ENCODE results near the gene PLD1. TPM values are rescaled to one million over a fixed set of nuclear protein-coding genes. Genes with fewer than 3 reads are reported as not detected.
A peak's percentile ranks its signal among the peaks of the same experiment; 100 is the strongest.

The PLD1 gene
- total RNA-seq, 2 donors from 2014 or later: 9.5 to 15.9 TPM

- no peak for DNase-seq
- H3K27ac Mint-ChIP-seq: no peak overlapping the region
Observed at GRCh38 chr3:171569571-171570132, 240.6 kb downstream of the PLD1 start.

GRCh38 chr3:171568766-171569165 lies 241.5 kb downstream of the PLD1 start:
- H3K27ac ChIP-seq (ENCODE audit: low read depth, low read length): no peak overlapping the region
- peaks cover 14% of the 10 kb centered on the region for H3K4me1 Mint-ChIP-seq
- no peak overlapping the region for H3K4me3 Mint-ChIP-seq
- H3K27me3 ChIP-seq (ENCODE audit: control insufficient read depth, insufficient read depth, low read length, poor library complexity, severe bottlenecking): peaks cover 3% of the 10 kb centered on the region
- no peaks in the 10 kb centered on the region for H3K9me3 ChIP-seq (ENCODE audit: control insufficient read depth, low read length)
- no peaks in the 10 kb centered on the region for H3K27me3 Mint-ChIP-seq (ENCODE audit: insufficient read depth)
- H3K36me3 ChIP-seq (ENCODE audit: control insufficient read depth, insufficient read depth, low read length): no peaks in the 10 kb centered on the region
- no peak overlapping the region for H3K27ac Mint-ChIP-seq
- no peak for DNase-seq
- no peak overlapping the region for H3K9ac ChIP-seq (ENCODE audit: extremely low read depth, low read length, poor library complexity, severe bottlenecking)
- no peak for TF ChIP-seq CTCF (conservative IDR thresholded peaks at IDR 0.05)
- peaks cover 6% of the 10 kb centered on the region for H3K9me3 Mint-ChIP-seq
- H3K4me1 ChIP-seq (ENCODE audit: control insufficient read depth, insufficient read depth, low read length): peaks cover 3% of the 10 kb centered on the region
- no peaks in the 10 kb centered on the region for H3K36me3 Mint-ChIP-seq (ENCODE audit: low read depth)
- no peak overlapping the region for H3K4me3 ChIP-seq (ENCODE audit: low read length)

More at GRCh38 chr3:171569571-171570132, 240.6 kb downstream of the PLD1 start:
- no peak overlapping the region for H3K4me3 ChIP-seq (ENCODE audit: low read length)
- H3K4me1 ChIP-seq (ENCODE audit: control insufficient read depth, insufficient read depth, low read length): peaks cover 3% of the 10 kb centered on the region
- Mint-ChIP-seq H3K9me3 (peaks cover 6% of the 10 kb centered on the region), H3K36me3 (ENCODE audit: low read depth) (no peaks in the 10 kb centered on the region), H3K4me1 (peaks cover 14% of the 10 kb centered on the region), H3K4me3 (no peak overlapping the region), H3K27me3 (ENCODE audit: insufficient read depth) (no peaks in the 10 kb centered on the region)
- no peaks in the 10 kb centered on the region for H3K36me3 ChIP-seq (ENCODE audit: control insufficient read depth, insufficient read depth, low read length)
- H3K9me3 ChIP-seq (ENCODE audit: control insufficient read depth, low read length): no peaks in the 10 kb centered on the region
- no peak overlapping the region for H3K27ac ChIP-seq (ENCODE audit: low read depth, low read length)
- H3K27me3 ChIP-seq (ENCODE audit: control insufficient read depth, insufficient read depth, low read length, poor library complexity, severe bottlenecking): peaks cover under 1% of the 10 kb centered on the region
- peak; percentile 28 for TF ChIP-seq CTCF (conservative IDR thresholded peaks at IDR 0.05)
- no peak overlapping the region for H3K9ac ChIP-seq (ENCODE audit: extremely low read depth, low read length, poor library complexity, severe bottlenecking)
- 97 to 98% methylated on average over 6 to 7 of the region's 7 CpGs for WGBS, 2 experiments (ENCODE audit: insufficient coverage in 1 of 2, insufficient read length in 1 of 2)

DNA sequence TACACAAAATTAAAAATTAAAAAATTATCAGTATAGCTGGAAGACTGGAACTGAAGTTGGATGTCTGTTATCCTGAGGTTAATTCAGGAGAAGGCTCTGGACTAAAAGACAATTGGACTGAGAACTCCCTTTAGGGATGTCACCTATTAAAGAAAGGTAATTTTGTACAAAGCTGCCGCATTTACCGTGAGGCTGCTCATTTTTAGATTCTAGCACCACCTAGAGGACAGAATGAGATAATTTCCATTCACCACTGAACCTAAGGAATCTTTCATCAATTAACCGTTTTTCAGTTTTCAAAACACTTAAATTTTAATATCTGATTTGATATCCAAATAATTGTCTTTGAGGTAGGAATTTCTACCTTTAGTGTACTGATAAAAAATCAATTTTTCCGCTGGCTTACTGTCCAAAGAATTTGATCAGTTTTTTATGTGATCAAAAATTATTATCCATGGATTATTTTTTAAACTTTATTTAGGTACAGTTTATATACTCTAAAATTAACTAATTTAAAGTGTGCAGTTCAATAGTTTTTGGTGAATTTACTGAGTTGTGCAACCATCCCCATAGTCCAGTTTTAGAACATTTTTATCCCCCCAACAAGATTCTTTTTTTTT lies 243.4 kb downstream of the PLD1 start:
- no peak for DNase-seq
- H3K27me3 ChIP-seq (ENCODE audit: control insufficient read depth, insufficient read depth, low read length, poor library complexity, severe bottlenecking): peaks cover 3% of the 10 kb centered on the region
- WGBS, 2 experiments (ENCODE audit: insufficient coverage in 1 of 2, insufficient read length in 1 of 2): 0 to 16% methylated on average over 1 to 3 of the region's 4 CpGs
- H3K36me3 ChIP-seq (ENCODE audit: control insufficient read depth, insufficient read depth, low read length): no peaks in the 10 kb centered on the region
- H3K36me3 Mint-ChIP-seq (ENCODE audit: low read depth): no peaks in the 10 kb centered on the region
- no peak overlapping the region for H3K4me3 ChIP-seq (ENCODE audit: low read length)
- H3K4me3 Mint-ChIP-seq: no peak overlapping the region
- peaks cover 3% of the 10 kb centered on the region for H3K4me1 ChIP-seq (ENCODE audit: control insufficient read depth, insufficient read depth, low read length)
- H3K9me3 ChIP-seq (ENCODE audit: control insufficient read depth, low read length): no peaks in the 10 kb centered on the region
- H3K9ac ChIP-seq (ENCODE audit: extremely low read depth, low read length, poor library complexity, severe bottlenecking): no peak overlapping the region
- H3K9me3 Mint-ChIP-seq: peaks cover 6% of the 10 kb centered on the region
- H3K27ac Mint-ChIP-seq: no peak overlapping the region
- TF ChIP-seq CTCF (conservative IDR thresholded peaks at IDR 0.05): peak; percentile 91
- peaks cover 2% of the 10 kb centered on the region for H3K27me3 Mint-ChIP-seq (ENCODE audit: insufficient read depth)
- H3K4me1 Mint-ChIP-seq: peaks cover 14% of the 10 kb centered on the region
- H3K27ac ChIP-seq (ENCODE audit: low read depth, low read length): no peak overlapping the region

All from endodermal cell (in vitro differentiated cells).